SHP77 (cell line): ENCODE measurements around the gene ADD1.
"Not testable (repeated sequence)": the region's sequence is repeated elsewhere in the genome, so short reads cannot be mapped to it uniquely, and the experiment has no call there.

Experiments used
- DNase-seq, 2 experiments: peaks; one replicate each; lab custom pipeline; 2025; lab: John Stamatoyannopoulos, UW

Gene ADD1

GRCh38 chr4:2944586-2945526 lies 101.2 kb downstream of the ADD1 start:
- DNase-seq, result no peak

- not testable (repeated sequence) for DNase-seq
These were observed 102.3 kb downstream of the ADD1 start for GRCh38 chr4:2945619-2946604.

DNA sequence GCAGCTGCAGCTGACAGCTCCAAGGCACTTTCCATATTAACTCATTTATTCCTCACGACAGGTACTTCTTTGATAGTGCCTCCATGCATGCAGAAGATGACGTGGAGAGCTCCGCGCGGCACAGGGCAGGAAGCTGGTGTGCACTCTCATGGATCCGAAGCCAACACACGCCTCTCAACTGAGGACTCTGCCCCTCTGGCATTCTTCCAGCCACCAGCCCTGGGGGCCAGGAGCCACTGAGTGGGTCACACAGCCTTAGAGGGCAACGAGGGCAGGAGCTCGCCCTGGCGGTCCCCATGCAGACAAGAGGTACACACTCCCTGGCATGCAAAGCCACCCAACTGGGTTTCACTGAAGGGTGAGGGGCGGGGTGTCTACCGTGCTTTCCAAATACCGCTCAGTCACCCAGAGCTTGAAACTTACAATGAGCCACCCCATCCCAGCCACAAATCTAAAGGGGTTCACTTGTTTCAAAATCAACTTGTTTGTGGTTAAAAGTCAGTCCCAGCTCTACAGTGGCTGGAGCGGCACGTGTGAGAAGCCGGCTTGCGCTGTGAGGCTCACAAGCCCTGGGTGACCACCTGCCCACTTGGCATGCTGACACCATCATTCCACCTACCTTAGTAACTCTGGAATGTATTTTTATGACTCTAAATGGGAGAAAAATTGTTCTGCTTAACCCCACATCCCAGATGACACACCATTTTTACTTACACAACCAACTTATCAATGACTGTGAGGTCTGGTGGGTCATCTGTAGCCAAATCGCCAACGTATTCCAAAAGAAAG lies 103.4 kb downstream of the ADD1 start:
- no peak for DNase-seq

GRCh38 chr4:2947926-2948325 lies 104.3 kb downstream of the ADD1 start:
- no peak for DNase-seq

DNA sequence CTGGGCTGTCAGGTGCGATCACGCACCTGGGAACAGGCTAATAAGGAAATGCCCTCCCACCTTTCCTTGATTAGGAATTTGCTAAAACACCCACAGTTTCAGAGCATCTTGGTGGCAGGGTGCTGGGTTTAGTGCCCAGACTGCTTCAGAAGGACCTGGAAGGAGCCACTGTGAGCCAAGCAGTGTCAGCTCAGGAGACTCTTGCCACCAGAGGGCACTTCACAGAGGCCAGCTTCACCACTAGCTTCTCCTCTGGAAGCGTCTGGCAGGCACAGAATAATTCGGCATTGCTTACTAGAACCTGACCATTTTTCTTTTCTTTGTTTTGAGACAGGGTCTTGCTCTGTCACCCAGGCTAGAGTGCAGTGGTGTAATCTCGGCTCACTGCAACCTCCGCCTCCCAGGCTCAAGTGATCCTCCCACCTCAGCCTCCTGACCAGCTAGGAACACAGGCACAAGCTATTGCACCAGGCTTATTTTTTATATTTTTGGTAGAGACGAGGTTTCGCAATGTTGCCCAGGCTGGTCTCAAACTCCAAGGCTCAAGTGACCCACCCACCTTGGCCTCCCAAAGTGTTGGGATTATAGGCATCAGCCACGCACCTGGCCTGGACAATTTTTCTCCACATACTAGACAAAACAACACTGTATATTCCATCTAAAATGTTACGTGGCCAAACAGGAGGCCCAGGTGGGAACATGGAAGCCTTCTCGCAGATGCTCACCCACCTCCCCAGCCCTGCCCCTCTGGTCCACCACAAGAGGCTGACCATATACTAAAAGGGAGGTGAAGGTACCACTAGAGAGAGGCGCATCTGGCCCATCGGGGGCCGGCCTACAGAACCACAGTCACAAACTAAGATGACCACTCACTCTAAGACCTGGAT lies 105.5 kb downstream of the ADD1 start:
- DNase-seq, result no peak

DNA sequence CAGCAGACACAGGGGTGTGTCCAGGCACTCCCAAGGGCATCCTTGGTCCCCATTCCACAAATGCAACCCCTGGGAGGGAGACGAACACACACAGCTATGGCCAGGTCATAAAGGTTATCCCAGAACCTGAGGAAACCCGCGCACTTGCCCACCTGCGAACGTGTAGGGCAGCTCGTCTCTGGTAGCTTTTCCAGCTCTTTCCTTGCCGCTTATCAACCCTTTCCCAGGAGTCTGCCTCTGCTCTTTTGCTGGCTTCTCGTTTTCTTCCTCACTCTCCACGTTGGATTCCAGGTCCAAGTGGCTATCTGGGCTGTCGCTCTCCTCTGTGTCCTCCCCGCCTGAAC lies 106.1 kb downstream of the ADD1 start:
- DNase-seq, result no peak

DNA sequence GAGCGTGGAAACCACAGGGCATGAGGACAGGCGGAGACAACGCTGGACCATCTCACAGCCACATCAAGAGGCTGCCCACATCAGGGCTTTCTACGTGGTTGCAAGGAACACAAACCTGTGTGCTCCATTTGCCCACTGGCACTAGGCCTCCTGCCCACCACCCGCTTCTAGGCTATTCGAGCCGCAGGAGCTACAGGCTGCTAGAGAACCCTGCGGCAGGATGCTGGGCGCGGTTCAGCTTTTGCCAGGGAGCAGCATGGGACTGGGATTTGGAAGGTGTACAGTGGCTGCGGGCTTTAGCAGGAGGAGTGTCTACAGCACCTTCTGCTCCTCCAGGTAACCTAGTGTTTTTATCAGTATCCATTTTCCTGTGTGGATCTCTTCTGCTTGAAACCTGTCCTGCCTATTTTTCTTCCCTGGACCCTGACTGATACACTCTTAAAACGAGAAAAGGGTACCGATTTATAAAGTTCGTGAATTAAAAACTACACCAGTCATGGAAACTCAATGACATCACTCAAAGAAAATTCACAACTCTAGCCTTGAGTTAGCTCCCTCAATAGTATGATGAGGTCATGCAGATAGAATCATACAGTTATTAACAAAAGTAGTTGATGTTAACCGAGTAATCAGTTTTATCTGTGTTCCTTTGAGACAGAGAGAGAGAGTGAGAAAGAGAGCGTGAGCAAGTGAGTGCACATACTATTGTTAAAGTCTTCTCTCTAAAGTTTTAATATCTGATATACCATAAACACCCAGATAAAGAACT lies 106.8 kb downstream of the ADD1 start:
- DNase-seq, result no peak

DNA sequence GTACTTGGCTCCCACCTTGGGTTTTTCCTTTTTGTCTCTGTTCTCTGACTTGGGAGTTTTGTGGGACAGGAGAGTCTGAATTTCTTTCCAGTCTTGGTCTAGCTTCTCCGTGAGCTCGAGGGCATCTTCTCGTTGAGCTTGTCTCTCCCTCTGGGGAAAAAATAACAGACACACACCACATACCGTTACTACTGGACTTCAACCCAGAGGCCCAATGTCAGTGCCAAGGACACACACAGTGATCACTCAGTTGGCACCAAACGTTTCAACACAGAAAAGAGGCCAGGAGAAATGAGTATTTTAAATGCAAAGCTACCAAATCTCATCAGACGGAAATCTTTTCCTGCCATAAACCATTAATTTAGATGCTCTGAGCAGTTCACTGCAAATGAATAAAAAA lies 109.9 kb downstream of the ADD1 start:
- DNase-seq, result no peak

DNA sequence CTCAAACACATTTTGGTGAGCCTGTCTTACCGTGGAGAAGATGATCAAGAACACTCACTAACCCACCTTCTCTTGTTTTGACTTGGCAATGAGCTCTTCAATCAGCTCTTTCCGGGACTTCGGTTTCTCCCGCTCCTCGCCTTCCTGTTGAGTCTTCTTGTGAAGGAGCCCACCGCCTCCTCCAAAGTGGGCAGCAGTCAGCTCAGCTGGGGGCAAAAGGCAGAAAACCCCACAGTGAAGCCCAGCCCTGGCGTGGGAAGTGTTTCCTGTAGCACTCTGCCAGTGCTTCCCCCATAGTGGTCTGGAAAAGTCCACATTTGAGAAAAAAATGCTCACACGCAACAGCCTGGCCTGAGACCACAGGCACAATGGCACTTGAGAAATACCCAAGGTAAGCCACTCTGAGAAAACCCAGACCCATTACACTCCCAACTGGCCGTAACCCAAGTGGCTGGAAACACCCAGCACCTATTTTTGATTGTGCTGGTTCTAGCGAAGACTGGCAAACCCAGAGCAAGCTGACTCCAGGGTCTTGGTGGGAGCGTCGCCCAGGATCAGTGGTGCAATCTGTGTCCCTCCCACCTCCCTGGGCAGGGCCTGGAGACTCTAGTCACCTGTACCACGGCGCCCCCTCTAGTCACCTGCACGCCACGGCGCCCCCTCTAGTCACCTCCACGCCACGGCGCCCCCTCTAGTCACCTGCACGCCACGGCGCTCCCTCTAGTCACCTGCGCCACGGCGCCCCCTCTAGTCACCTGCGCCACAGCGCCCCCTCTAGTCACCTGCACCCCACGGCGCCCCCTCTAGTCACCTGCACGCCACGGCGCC lies 110.9 kb downstream of the ADD1 start:
- no peak for DNase-seq

DNA sequence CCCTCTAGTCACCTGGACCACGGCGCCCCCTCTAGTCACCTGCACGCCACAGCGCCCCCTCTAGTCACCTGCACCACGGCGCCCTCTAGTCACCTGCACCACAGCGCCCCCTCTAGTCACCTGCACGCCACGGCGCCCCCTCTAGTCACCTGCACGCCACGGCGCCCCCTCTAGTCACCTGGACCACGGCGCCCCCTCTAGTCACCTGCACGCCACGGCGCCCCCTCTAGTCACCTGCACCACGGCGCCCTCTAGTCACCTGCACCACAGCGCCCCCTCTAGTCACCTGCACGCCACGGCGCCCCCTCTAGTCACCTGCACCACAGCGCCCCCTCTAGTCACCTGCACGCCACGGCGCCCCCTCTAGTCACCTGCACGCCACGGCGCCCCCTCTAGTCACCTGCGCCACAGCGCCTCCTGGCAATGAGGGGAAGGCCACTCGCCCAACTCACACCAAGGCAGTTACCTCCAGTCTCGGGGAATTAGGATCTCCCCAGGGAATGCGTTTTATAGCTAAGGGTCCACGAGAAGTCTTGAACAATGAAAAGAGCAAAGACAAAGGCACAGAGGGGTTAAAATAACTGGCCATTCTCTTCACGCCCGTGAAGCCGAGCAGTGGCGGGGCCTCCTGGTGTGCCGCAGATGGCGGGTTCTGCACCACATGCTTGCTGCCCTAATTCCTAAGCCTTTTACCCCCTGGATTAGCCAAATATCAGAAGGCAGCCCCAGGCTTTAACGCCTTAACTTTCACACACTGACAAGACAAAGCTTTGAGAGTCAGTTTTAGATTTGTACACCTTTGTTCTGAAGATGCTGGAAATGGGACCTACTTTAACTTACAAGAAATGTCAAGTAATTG lies 111.8 kb downstream of the ADD1 start:
- DNase-seq, result not testable (repeated sequence)

GRCh38 chr4:2958446-2958845 lies 114.8 kb downstream of the ADD1 start:
- DNase-seq, result no peak

- not testable (repeated sequence) for DNase-seq
These were observed 116.8 kb downstream of the ADD1 start for GRCh38 chr4:2960450-2960849.

GRCh38 chr4:2961421-2961810 lies 117.8 kb downstream of the ADD1 start:
- DNase-seq, result no peak

GRCh38 chr4:2961811-2962441 lies 118.3 kb downstream of the ADD1 start:
- DNase-seq, result no peak

DNA sequence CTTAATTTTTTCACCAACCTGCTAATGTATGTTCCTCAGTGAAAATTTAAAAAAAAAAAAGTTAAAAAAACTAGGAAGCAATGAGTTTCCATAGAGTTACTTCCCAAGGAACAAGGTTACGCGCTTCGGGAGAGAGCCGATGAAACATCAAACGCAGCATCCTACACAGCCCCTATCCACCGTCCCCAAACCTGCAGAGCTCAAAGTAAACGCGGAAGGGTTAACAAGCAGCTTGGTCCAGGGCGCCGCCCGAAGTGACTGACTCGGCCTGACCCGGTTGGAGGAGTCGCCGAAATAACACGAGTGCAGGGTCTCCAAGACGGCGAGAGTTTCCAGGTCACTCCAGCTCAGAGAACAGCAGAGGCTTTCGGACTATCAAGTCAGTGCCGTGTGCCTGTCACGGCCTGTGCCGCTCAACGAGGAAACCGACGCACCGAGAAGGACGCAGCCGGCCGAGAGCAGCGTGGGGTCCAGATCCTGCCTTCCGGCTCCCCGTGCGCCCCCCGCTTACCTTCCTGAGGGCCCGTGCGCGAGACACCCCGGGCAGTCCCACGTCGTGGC lies 119.0 kb downstream of the ADD1 start:
- no peak for DNase-seq

DNA sequence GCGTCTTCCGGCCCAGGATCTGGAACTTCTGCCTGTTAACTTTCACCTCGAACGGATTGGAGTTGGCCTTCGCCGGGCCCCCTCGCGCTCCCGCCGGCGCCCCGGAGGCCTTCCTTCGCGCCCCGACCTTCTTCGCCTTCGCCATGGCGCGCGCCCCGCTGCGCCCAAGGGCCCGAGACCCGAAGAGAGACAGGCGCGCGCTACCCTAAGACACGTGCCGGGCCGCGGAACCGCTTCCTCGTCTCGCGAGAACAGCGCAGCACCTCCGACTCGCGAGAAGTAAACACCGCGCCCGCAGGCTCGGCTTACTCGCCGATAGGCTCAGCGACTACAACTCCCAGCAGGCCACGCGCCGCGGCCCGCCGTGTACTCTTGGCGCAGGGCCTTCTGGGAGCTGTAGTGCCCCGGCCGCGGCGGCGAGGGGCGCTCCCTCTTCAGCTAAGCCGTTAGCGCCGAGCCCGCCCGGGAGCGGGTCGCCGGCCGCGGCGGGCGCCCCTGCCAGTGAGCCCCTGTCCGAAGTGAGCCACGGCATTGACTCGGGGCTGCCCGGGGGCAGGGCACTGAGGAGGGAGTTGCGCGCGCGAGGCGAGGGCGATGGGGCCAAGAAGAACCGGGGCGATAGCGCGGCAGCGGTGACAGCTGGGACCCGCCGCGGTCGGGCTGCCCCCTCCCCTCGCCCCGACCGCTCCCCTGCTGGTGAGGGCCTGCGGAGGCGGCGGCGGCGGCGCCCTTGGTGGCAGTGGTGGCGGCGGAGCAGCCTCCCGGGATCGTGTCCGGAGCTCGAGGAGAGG lies 119.7 kb downstream of the ADD1 start, which contains the start of the genes GRK4 and NOP14:
TSS of gene GRK4 (plus strand) at position 397 of the 791 bp plus-strand sequence. CDS start 500 bp downstream, outside the sequence.
TSS of gene NOP14 (minus strand) at position 232 of the 791 bp plus-strand sequence. CDS start at position 145, 87 bp downstream.
- DNase-seq, result peak; percentile 88 to 93
